ENCODE data around the gene PEDS1. TPM values are rescaled to one million over a fixed set of nuclear protein-coding genes. Genes with fewer than 3 reads are reported as not detected.

PEDS1 gene
- total RNA-seq, 1 experiment from 2014 or later, result 53.8 TPM

DNA sequence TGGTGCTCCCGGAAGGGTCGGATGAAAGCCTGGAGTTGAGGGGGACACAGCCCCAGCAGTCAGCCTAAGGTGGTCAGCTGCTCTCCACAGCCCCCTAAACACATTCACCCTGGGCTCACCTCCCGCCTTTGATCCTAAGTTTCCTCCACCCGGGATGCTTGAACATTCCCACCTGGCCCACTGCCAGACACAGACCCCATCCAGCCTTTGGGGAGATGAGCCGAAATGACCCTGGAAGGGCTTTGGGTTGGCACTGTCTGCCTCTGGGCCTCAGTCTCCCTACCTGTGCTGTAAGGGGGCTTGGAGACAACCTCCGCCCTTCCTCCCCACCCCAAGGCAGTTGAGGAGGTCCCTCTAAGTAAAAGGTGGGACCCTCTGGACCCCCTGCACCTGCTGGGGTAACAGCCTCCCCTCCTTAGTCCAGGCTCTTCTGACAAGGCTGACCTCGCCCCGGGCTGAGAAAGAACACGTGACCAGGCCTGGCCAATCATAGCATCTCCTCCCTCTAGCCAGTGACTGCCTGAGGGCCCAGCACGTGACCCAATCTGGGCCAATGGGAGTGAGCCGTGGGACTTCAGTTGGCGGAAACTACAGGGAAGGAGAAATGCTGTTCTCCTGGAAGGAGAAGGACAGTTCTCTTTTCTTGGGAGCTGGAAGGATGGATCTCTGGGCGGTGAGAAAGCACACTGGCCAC, 23.7 kb downstream of the PEDS1 start:
- POLR2A ChIA-PET (ENCODE audit: unreplicated experiment), result no interaction called here
- TF ChIP-seq, protein P1, sequence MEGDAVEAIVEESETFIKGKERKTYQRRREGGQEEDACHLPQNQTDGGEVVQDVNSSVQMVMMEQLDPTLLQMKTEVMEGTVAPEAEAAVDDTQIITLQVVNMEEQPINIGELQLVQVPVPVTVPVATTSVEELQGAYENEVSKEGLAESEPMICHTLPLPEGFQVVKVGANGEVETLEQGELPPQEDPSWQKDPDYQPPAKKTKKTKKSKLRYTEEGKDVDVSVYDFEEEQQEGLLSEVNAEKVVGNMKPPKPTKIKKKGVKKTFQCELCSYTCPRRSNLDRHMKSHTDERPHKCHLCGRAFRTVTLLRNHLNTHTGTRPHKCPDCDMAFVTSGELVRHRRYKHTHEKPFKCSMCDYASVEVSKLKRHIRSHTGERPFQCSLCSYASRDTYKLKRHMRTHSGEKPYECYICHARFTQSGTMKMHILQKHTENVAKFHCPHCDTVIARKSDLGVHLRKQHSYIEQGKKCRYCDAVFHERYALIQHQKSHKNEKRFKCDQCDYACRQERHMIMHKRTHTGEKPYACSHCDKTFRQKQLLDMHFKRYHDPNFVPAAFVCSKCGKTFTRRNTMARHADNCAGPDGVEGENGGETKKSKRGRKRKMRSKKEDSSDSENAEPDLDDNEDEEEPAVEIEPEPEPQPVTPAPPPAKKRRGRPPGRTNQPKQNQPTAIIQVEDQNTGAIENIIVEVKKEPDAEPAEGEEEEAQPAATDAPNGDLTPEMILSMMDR (conservative IDR thresholded peaks at IDR 0.05; ENCODE audit: low read depth, low read length), result no peak
- TF ChIP-seq EZH2phosphoT487 (IDR thresholded peaks at IDR 0.05; ENCODE audit: borderline replicate concordance, low read length), result no peak
- TF ChIP-seq EZH2 (IDR thresholded peaks at IDR 0.05; ENCODE audit: low read length, unreplicated experiment), result no peak
- peaks cover 6% of the 10 kb centered on the region; the same call in 1 of the 2 replicates for H4K20me1 ChIP-seq (ENCODE audit: low read length)
- no peaks in the 10 kb centered on the region for H3K27me3 ChIP-seq (ENCODE audit: low read length)
- H2AFZ ChIP-seq (ENCODE audit: low read length), result no peak overlapping the region
- peaks cover 9% of the 10 kb centered on the region for H3K4me1 ChIP-seq (ENCODE audit: insufficient read depth, low read length)
- H3F3A ChIP-seq (ENCODE audit: low read length, unreplicated experiment), result no peaks in the 10 kb centered on the region
- H3K9me3 ChIP-seq (ENCODE audit: low read length), result no peaks in the 10 kb centered on the region
- no peak overlapping the region for H3K4me3 ChIP-seq (ENCODE audit: low read length)
- H3K4me2 ChIP-seq (ENCODE audit: low read length), result no peak overlapping the region
- H3K27ac ChIP-seq (ENCODE audit: low read length), result no peak overlapping the region
- H3K79me2 ChIP-seq (ENCODE audit: low read length), result peaks cover 25% of the 10 kb centered on the region
- no peaks in the 10 kb centered on the region for H3K9me2 ChIP-seq (replicated peaks; ENCODE audit: low read length)
- DNase-seq (no peak), ATAC-seq (no peak)
- intact Hi-C loops (cut with micrococcal nuclease), result no loop called here
- no peak overlapping the region for H3K9ac ChIP-seq (ENCODE audit: low read length)
- BruUV-seq (replicated peaks), result no TSS peak
- peaks cover 76% of the 10 kb centered on the region for H3K36me3 ChIP-seq (ENCODE audit: low read depth, low read length)
- CTCF ChIA-PET, result no interaction called here

DNA sequence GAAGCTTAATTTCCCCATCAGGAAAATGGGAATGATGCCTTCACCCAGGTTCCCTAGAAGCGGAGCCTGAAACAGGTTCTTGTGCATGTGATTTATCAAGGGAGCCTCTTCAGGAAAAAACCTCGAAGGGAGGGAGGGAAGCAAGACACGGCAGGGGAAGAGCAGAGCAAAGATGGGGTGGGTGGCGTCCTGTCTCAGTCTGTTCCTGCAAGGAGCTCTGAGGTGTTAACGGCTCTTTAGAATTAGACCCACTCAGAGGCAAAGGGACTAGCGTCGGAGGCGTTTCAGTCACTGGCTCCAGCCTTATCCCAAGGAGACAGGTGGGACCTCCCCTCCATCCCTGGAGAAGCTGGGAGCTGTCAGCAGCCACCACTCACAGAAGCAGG, 25.0 kb downstream of the PEDS1 start:
- ATAC-seq (no peak), DNase-seq (no peak)
- CTCF ChIA-PET, result no interaction called here
- H3K4me3 ChIP-seq (ENCODE audit: low read length), result no peak overlapping the region
- intact Hi-C loops (cut with micrococcal nuclease), result no loop called here
- H3K36me3 ChIP-seq (ENCODE audit: low read depth, low read length), result peaks cover 82% of the 10 kb centered on the region
- H3K9me2 ChIP-seq (replicated peaks; ENCODE audit: low read length), result no peaks in the 10 kb centered on the region
- BruUV-seq (replicated peaks), result no TSS peak
- no peaks in the 10 kb centered on the region for H3K27me3 ChIP-seq (ENCODE audit: low read length)
- POLR2A ChIA-PET (ENCODE audit: unreplicated experiment), result no interaction called here
- no peak overlapping the region for H2AFZ ChIP-seq (ENCODE audit: low read length)
- no peak overlapping the region for H3K9ac ChIP-seq (ENCODE audit: low read length)
- H3K4me1 ChIP-seq (ENCODE audit: insufficient read depth, low read length), result peaks cover 9% of the 10 kb centered on the region
- H3K79me2 ChIP-seq (ENCODE audit: low read length), result peaks cover 13% of the 10 kb centered on the region
- TF ChIP-seq EZH2phosphoT487 (IDR thresholded peaks at IDR 0.05; ENCODE audit: borderline replicate concordance, low read length) (no peak), EZH2 (IDR thresholded peaks at IDR 0.05; ENCODE audit: low read length, unreplicated experiment) (no peak)
- TF ChIP-seq, protein P1 (conservative IDR thresholded peaks at IDR 0.05; ENCODE audit: low read depth, low read length), result no peak
- H3K9me3 ChIP-seq (ENCODE audit: low read length), result no peaks in the 10 kb centered on the region
- no peak overlapping the region for H3K4me2 ChIP-seq (ENCODE audit: low read length)
- no peaks in the 10 kb centered on the region for H3F3A ChIP-seq (ENCODE audit: low read length, unreplicated experiment)
- peaks cover 6% of the 10 kb centered on the region; the same call in 1 of the 2 replicates for H4K20me1 ChIP-seq (ENCODE audit: low read length)
- no peak overlapping the region for H3K27ac ChIP-seq (ENCODE audit: low read length)
